NCI-H146 (cell line): ENCODE data around the gene SPTSSB.

Experiments
- DNase-seq: peaks from one replicate; lab custom pipeline; 2025; lab: John Stamatoyannopoulos, UW

Gene SPTSSB

GRCh38 chr3:161371441-161372320, at the start of gene SPTSSB:
TSS of gene SPTSSB (minus strand) at chr3:161371517. CDS start at chr3:161346323, 25,194 bp downstream.
- DNase-seq: peak; percentile 72

GRCh38 chr3:161420746-161421145, 49.4 kb upstream of the SPTSSB start:
- DNase-seq: peak; percentile 84

- no peak for DNase-seq
Measured at GRCh38 chr3:161419555-161420333, 48.4 kb upstream of the SPTSSB start.

GRCh38 chr3:161415506-161416231, 44.4 kb upstream of the SPTSSB start:
- DNase-seq: no peak

GRCh38 chr3:161414907-161415306, 43.6 kb upstream of the SPTSSB start:
- no peak for DNase-seq

GRCh38 chr3:161413855-161414210, 42.5 kb upstream of the SPTSSB start:
- no peak for DNase-seq

GRCh38 chr3:161413127-161413854, 42.0 kb upstream of the SPTSSB start:
- DNase-seq: no peak

- no peak for DNase-seq
Measured at GRCh38 chr3:161412123-161412522, 40.8 kb upstream of the SPTSSB start.

- DNase-seq: no peak
Measured at GRCh38 chr3:161409858-161410257, 38.5 kb upstream of the SPTSSB start.

GRCh38 chr3:161409069-161409468, 37.8 kb upstream of the SPTSSB start:
- DNase-seq: peak; percentile 70

- peak; percentile 25 for DNase-seq
Measured at GRCh38 chr3:161406594-161407555, 35.6 kb upstream of the SPTSSB start.

- DNase-seq: no peak
Measured at GRCh38 chr3:161405836-161406235, 34.5 kb upstream of the SPTSSB start.

- no peak for DNase-seq
Measured at GRCh38 chr3:161405087-161405486, 33.8 kb upstream of the SPTSSB start.

GRCh38 chr3:161403251-161403650, 31.9 kb upstream of the SPTSSB start:
- no peak for DNase-seq

GRCh38 chr3:161401389-161401788, 30.1 kb upstream of the SPTSSB start:
- no peak for DNase-seq

- no peak for DNase-seq
Measured at GRCh38 chr3:161400650-161401049, 29.3 kb upstream of the SPTSSB start.

GRCh38 chr3:161395115-161396012, 24.0 kb upstream of the SPTSSB start:
- no peak for DNase-seq

- no peak for DNase-seq
Measured at GRCh38 chr3:161393803-161394202, 22.5 kb upstream of the SPTSSB start.

GRCh38 chr3:161393310-161393709, 22.0 kb upstream of the SPTSSB start:
- no peak for DNase-seq

GRCh38 chr3:161392853-161393252, 21.5 kb upstream of the SPTSSB start:
- DNase-seq: no peak
